ENCODE measurements around the gene SYTL4.

DNA sequence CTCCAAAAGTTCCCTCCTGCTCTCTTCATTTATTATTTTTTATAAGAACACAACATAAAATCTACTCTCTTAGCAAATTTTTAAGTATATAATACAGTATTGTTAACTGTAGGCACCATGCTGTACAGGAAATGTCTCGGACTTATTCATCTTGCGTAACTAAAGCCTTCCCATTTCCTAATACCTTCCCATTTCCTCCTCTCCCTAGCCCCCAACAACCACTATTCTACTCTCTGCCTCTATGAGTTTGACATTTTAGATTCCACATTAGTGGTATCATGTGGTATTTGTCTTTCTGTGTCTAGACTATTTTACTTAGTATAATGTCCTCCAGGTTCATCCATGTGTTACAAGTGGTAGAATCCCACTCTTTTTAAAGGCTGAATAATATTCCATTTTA is 15.8 kb upstream of the SYTL4 start:
- TF ChIP-seq, protein P1, sequence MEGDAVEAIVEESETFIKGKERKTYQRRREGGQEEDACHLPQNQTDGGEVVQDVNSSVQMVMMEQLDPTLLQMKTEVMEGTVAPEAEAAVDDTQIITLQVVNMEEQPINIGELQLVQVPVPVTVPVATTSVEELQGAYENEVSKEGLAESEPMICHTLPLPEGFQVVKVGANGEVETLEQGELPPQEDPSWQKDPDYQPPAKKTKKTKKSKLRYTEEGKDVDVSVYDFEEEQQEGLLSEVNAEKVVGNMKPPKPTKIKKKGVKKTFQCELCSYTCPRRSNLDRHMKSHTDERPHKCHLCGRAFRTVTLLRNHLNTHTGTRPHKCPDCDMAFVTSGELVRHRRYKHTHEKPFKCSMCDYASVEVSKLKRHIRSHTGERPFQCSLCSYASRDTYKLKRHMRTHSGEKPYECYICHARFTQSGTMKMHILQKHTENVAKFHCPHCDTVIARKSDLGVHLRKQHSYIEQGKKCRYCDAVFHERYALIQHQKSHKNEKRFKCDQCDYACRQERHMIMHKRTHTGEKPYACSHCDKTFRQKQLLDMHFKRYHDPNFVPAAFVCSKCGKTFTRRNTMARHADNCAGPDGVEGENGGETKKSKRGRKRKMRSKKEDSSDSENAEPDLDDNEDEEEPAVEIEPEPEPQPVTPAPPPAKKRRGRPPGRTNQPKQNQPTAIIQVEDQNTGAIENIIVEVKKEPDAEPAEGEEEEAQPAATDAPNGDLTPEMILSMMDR (IDR thresholded peaks at IDR 0.05), result no peak
- TF ChIP-seq POLR2A (IDR thresholded peaks at IDR 0.05), result no peak
- no peak for TF ChIP-seq POLR2AphosphoS5 (IDR thresholded peaks at IDR 0.05)
